HG02678 (cell line): ENCODE results near the gene PRPF38A.

ENCODE experiments used
- ATAC-seq: cut with Tn5 transposase; IDR thresholded peaks from one replicate; pipeline ENCODE4 v1.9.1; 2021; ENCODE audit warnings: mild to moderate bottlenecking, moderate library complexity; ENCODE audit not compliant: unreplicated experiment

The PRPF38A gene

DNA sequence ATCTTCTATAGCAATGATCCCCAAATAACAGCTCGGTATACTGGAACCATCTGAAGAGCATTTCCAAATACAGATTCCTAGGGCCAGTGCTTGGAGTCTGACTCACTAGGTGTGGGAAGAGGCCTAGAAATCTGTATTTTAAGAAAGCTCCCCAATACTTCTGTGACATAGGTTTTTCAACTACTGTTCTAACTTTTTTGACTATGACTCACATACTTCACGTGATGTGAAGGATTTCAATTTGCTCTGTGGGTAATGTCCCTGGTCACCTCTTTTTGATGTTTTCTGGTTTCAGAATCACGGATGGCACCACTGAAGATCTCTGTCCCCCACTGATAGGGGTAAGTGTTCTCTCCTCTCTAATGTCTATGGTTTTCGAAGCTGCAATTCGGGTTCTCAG, 11.2 kb upstream of the PRPF38A start:
- ATAC-seq = no peak

DNA sequence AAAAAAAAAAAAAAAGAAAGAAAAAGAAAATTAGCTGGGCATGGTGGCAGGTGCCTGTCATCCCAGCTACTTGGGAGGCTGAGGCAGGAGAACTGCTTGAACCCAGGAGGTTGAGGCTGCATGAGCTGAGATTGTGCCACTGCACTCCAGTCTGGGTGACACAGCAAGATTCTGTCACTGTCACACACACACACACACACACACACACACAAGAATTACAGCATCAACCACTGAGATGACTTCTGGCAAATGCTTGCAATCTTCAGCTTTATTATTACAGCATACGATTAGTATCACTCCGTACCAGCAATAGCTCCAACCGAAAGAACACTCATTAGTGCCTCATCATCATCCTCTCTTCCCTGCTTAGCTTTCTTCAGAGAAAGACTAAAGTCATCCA, 4.8 kb upstream of the PRPF38A start:
- ATAC-seq = no peak

DNA sequence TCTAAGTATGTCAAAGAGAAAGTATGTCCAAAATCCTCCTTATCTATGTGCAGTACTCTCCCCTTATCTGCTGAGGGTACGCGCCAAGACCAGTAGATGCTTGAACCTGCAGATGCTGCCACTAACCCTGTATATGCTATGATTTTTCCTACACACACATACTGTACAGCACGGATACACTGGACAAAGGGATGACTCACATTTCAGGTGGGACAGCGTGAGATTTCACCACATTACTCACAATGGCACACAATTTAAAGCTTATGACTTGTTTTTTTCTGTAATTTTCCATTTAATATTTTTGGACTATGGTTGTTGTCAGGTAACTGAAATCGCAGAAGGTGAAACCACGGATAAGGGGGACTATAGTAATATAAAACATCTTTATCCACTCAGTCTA, 4.3 kb upstream of the PRPF38A start:
- ATAC-seq = no peak

DNA sequence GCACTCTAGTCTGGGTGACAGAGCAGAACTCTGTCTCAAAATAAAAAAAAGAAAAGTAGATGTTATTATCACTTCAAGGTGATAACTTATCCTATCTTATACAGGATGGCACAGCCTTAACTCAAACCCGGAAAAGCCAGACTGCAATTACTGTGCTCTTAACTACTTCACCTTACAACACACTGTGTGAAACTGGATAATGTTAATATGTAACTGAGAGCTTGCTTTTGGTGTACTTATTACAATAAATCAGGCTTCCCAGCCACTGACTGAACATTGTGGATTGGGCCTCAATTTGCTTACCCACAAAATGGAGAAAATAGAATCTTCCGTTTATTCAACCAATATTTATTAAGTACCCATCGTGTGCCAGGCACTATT, 1.6 kb upstream of the PRPF38A start:
- no peak for ATAC-seq

DNA sequence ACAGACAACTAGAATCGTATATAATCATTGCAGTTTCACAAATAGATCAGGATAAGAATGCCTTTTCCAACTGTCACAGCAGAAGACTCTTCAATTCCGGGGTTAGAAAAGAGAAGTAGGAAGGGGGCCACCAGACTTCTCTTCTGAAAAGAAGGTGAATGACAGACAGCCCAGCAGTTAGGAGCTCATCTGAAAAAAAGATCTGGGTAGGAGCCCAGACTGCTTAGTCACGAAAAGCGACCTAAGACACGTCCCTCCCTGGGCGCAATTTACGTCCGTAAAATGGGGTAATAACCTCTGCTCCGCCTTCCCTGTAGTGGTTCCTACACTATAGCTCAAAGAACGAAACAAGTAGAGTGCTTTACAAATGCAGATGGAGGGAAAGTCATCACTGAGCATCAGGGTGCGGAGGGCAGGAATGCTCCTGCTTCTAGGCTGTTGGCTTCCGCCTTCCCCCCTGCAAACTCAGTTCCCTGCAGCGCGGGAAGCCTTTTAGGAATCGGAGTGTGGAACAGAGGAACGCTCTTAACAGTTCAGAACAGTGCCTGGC, 761 bp upstream of the PRPF38A start:
- peak; percentile 22 for ATAC-seq

DNA sequence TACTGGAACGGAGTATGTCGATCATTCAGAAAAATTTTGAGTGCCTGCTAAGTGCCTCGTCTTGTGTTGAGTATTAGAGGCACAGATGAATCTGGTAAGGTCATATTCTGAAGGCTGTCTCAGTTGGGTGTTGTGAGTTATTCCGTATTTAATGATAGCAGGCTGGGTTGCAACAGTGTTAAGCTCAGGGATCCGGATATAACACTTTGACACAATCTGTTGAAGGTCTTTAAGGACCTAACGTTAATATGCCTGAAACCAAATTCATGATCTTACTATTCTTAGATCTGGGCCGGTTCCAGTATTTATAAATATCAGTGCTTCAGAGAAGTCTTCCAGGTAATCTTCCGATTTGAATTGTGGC, 555 bp downstream of the PRPF38A start:
- ATAC-seq = no peak

DNA sequence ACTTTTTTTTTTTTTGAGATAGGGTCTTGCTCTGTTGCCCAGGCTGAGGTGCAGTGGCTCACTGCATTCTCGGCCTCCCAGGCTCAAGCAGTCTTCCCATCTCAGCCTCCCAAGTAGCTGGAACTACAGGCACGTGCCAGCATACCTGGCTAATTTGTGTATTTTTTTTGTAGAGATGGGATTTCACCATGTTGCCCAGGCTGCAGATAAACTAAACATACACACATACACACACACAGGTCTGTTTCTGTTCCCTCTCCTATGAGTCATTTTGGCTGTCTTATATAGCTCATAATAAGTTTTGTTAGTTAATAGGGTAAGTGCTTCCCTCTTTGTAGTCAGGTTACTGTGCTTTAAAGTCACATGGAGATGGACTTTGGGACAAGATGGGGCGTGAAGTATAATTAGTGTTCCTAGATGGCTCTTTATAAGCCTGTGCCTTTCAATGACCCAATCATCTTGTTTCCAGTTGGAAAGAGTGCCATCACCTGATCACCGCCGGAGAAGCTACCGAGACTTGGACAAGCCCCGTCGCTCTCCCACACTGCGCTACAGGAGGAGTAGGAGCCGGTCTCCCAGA, 9.1 kb downstream of the PRPF38A start:
- no peak for ATAC-seq

DNA sequence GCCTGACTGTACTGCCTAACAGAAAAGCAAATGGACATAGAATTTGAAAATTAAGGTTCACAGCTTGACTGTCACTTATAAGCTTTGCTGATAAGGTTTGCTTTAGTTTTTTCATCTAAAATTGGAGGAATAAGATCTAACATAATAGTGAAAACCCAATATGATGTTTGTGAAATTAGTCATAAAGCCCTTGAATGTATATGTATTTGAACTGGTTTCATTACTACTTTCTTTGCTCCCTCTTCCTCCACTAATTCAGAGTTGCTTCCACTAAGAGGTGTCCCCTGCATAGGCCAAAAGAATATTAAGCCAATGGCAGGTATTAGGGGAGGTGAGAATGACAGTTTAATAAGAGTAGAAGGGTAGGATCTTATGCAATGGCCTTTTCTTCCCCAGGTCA, 10.5 kb downstream of the PRPF38A start:
- no peak for ATAC-seq

DNA sequence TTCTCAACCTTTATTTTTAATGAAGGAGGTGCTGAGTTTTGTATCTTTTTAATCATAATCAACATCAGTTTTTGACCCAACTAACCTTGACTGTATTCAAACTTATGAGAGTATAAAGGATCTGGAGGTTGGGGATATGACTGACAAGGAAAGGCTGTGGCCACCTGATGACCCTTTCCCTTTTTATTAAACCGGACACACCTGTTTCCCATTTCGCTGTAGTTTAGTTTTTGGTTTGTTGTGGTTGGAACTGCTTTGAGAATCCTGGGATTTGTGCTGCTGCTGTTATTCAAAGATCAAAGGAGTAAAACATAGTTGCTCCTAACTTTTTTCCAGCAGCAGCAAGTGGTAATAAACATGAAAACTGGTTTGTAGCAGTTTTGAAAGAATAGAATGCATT, 12.4 kb downstream of the PRPF38A start:
- ATAC-seq = no peak

DNA sequence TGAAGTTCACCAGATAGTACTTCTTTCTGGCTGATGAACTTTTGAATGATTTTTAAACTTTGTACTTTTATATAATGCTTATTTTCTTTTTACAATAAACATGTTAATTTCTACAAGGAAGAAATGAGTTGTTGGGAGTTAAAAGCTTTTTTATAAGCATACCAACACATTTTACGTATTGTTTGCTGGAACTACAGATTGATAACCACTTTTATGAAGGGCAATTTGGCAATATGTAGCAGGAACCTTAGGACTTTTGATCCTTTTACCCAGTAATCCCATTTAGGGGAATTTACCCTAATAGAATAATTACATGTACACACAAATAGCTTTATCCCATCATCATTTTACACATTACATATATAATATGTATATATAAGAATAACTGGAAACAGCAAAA, 16.3 kb downstream of the PRPF38A start:
- no peak for ATAC-seq

DNA sequence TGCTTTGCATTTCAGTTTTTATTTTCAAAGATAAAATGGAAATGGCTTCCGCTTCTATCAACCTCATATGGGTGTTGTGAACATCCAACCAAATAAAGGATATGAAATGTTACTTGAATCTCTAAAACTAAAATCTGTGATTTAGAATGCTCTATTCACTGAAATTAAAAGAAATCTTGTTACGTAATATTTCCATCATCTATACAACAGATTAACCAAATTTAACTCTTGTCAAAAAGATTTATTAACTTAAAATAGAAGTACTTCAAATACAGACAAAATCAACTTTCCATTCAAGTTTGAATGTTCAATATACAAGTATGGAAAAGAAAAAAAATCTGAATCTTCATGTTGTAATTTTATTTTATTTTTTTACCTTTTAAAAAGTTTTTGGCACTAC, 18.7 kb downstream of the PRPF38A start:
- no peak for ATAC-seq

DNA sequence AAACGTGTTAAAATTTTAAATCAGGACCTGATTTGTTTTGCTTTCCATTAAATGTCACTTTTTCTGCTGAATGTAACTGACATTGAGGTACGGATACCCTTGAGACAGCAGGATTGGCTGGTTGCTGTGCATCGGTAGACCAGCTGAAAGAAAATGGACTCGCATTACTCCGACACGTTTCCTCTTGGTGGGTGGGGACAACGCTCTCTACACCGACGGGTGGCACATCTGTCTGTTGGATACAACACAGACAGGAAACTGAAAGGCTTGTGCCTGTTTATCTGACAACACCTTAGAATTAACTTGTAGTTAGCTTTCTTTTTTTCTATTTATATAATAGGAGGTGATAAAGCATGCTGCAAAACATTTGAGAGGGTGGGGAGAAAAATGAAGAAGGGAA, 19.4 kb downstream of the PRPF38A start:
- no peak for ATAC-seq

DNA sequence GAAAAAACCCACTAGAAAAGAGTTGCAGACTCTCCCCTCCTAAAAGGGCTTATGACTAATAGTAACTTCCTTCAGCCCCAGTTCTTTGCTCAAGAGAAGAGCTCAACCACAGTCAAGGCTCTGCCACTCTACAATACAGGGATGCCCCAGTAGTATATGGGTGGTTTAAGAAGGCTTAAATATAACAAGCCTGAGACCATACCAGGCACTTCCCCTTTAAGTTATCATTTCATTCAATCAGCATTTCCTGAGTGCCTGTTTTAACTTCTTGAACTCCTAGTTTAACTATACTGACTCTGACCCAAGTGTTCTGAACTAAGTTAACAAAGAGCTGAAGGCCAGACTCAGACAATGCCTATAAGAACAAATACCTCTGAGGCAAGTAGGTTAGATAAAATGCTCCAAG, 19.8 kb downstream of the PRPF38A start:
- ATAC-seq = no peak

DNA sequence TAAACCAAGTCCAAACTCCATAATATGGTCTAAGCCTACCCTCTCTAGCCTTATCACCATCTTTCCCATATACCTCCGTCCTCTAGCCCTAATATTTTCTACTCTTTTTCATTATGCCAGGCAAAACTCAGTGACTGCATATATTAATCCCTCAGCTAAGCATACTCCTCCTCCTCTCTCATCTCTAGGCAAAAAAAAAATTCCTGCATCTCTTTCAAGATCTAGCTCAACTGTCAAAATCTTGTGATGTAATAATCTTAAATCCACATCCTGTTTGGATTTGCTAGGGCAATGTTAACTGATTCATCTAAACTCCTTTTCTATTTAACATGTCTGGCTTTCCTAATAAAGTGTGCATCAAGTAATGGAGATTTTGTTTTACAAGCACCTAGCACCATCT, 20.4 kb downstream of the PRPF38A start:
- no peak for ATAC-seq

DNA sequence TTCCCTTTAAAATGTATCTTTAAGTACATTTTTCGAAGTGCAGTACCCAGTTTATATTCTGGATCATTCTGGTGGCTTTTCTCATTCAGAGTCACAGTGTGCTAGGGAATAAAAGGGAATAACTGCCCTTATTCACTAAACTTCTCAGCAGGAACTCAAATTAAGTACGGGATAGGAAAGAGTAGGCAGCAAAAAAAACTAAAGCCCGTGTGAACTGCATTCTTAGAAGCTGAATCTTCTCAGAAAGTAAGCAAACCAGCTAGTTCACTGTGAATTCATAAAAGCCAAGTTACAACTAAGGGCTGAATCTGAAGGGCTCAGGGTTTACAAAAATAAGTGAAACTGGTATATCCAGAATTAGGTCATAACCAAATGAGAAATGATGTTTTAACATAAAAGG, 22.0 kb downstream of the PRPF38A start:
- no peak for ATAC-seq

DNA sequence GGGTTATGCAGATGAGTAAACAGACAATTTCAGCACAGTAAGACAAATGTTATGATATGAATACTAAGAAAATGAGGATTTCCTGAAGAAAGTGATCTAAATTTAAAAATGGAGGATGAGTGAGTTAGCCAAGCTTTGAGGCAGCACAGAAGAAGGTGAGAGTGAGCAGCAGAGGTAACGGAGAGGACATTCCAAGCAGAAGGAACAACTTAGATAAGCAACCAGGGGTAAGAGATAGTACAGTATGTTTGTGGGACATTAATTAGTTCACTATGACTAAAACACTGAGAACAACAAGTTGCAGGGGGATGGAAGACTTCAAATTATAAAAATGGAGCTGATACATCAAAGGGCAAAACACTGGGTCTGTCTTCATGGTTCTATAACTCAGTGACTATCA, 22.8 kb downstream of the PRPF38A start:
- no peak for ATAC-seq

DNA sequence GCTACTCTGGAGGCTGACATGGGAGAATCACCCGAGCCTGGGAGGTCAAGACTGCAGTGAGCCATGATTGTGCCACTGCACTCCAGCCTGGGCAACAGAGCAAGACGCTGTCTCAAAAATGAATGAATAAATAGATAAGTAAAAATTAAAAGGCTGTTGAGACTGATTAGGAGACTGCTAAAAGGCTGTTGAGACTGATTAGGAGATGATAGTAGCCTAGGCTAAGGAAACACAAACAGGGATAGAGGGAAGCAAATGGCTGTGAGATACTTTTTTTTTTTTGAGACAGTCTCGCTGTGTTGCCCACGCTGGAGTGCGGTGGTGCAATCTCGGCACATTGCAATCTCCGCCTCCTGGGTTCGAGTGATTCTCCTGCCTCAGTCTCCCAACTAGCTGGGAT, 28.4 kb downstream of the PRPF38A start:
- ATAC-seq = no peak

DNA sequence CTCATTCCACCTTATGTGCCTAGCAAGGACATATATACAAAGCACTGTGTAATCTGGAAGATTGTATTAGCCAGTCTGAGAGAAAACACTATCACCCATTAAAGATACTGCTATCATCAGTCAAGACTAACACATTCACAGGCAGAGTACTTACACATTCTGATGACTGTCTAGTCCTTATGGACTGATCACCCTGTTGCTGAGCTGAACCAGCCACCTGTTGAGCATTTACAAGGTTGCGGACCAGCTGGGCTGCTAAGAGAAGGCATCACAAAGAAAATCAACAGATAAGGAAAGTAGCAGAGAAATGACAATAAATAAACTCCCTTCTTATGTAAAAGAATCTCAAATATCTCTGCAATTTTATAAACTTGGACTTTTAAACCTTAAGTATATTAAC, 30.8 kb downstream of the PRPF38A start:
- no peak for ATAC-seq

DNA sequence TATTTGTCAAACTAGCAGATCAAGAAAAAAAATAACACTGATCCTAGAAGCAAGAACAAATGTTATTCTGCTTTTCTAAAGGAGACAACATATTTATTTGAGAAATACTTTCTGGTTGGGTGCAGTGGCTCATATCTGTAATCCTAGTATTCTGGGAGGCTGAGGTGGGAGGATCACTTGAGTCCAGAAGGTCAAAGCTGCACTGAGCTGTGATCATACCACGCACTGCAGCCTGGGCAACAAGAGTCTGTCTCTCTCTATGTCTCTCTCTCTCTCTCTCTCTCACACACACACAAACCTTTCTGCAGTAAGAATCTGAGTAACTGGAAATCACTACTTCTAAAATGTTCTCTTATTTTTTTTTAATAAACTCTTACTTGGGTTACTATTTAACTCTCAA, 31.2 kb downstream of the PRPF38A start:
- ATAC-seq = no peak

DNA sequence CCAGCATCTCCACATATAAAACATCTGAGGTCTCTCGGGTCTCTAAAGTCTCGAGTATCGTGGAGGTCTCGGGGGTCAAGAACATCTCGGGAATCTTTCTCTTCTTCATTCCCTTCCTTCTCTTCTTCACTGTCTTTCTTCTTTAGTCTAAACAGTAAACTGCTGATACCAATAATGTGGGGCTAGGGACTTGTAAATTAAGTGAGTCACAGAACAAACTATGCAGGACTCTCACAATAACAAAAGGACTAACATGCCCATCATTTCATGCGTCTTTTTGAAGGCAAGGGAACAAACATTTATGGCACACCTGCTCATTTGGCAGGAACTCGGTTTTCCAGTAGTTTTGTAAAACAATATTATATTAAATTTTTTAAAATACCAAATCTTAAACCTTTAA, 32.4 kb downstream of the PRPF38A start:
- no peak for ATAC-seq

DNA sequence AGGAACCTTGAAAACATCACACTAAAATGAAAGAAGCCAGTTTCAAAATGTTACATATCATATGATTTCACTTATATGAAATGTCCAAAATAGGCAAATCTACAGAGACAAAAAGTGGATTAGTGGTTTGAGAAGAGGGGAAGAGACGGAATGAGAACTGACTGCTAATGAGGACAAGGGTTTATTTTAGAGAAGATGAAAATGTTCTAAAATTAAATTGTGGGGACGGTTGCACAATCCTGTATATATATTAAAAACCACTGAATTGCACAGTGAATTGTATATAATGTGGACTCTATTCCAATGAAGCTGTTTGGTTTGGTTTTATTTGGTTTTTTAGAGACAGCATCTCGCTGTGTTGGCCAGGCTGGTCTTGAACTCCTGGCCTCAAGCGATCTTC, 35.6 kb downstream of the PRPF38A start:
- ATAC-seq = no peak

DNA sequence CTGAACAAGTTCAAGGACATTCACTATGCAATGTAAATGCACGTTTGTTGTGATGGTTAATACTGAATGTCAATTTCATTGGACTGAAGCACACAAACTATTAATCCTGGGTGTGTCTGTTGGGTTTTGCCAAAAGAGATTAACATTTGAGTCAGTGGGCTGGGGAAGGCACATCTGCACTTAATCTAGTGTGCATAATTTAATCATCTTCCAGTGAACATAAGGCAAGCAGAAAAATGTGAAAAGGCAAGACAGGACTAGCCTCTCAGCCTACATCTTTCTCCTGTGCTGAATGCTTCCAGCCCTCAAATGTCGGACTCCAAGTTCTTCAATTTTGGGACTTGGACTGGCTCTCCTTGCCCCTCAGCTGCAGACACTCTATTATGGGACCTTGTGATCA, 40.1 kb downstream of the PRPF38A start:
- ATAC-seq = no peak

DNA sequence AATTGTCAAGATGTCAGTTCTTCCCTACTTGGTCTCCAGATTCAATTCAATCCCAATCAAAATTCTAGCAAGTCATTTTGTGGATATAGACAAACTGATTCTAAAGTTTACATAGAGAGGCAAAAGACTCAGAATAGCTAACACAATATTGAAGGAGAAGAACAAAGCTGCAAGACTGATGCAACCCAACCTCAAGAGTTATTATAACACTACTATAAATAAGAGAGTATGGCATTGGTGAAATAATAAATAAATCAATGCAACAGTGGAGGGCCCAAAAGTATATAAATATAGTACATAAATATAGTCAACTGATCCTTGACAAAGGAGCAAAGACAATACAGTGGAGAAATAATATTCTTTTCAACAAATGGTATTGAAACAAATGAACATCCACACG, 49.7 kb downstream of the PRPF38A start:
- no peak for ATAC-seq

DNA sequence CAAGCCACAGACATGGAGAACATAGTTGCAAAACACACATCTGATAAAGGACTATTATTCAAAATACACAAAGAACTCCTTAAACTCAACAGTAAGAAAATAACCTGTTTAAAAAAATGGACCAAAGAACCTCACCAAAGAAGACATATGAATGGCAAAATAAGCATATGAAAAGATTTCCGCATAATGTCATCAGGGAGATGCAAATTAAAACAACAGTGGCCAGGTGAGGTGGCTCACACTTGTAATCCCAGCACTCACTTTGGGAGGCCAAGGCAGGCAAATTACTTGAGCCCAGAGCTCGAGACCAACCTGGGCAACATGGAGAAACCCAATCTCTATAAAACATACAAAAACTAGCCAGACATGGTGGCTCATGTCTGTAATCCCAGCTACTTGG, 50.4 kb downstream of the PRPF38A start:
- no peak for ATAC-seq
